ENCODE data around the gene RAPGEF5.

RAPGEF5 gene

GRCh38 chr7:22216832-22217475, 140.0 kb downstream of the RAPGEF5 start:
- Histone ChIP-seq H3K9ac (peak overlapping the region; percentile 22), H3K9me3 (ENCODE audit: control insufficient read depth, low read length) (no peaks in the 10 kb centered on the region), H3K4me2 (ENCODE audit: low read length) (peak overlapping the region; percentile 1), H3K27me3 (ENCODE audit: control insufficient read depth, insufficient read depth, low read length) (no peaks in the 10 kb centered on the region), H3K79me2 (peaks cover 66% of the 10 kb centered on the region), H3K36me3 (ENCODE audit: control insufficient read depth, insufficient read depth, low read length) (no peaks in the 10 kb centered on the region), H2AFZ (no peak overlapping the region), H3K4me3 (ENCODE audit: low read depth, low read length) (no peak overlapping the region), H3K27ac (peak overlapping the region; percentile 94), H3K4me1 (peaks cover 43% of the 10 kb centered on the region)
- TF ChIP-seq CTCF (IDR thresholded peaks at IDR 0.05): no peak

DNA sequence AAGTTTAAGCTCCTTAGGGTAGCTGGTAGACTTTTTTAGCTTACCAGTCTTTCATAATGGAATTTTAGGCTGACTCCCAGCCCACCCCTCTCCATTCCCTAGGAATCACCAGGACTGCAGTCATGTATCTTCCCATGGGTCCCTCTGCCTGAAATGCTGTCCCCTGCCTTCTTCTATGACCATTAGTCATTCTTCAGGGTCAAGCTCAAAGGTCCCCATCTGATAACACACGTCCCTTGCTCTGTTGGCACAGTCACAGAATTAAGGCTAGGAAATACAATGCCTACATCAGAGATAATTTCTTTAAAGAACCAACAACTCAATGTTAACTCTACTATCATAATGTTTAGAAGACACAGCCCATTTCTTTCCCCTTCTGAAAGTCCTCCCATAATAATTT, 140.6 kb downstream of the RAPGEF5 start:
- peak overlapping the region; percentile 1 for H3K4me2 ChIP-seq (ENCODE audit: low read length)
- no peaks in the 10 kb centered on the region for H3K9me3 ChIP-seq (ENCODE audit: control insufficient read depth, low read length)
- TF ChIP-seq CTCF (IDR thresholded peaks at IDR 0.05): no peak
- H2AFZ ChIP-seq: no peak overlapping the region
- no peaks in the 10 kb centered on the region for H3K27me3 ChIP-seq (ENCODE audit: control insufficient read depth, insufficient read depth, low read length)
- H3K9ac ChIP-seq: peak overlapping the region; percentile 22
- H3K79me2 ChIP-seq: peaks cover 67% of the 10 kb centered on the region
- H3K27ac ChIP-seq: peak overlapping the region; percentile 94
- H3K4me1 ChIP-seq: peaks cover 40% of the 10 kb centered on the region
- no peaks in the 10 kb centered on the region for H3K36me3 ChIP-seq (ENCODE audit: control insufficient read depth, insufficient read depth, low read length)
- H3K4me3 ChIP-seq (ENCODE audit: low read depth, low read length): no peak overlapping the region

GRCh38 chr7:22214000-22214399, 143.0 kb downstream of the RAPGEF5 start:
- Histone ChIP-seq H3K9me3 (ENCODE audit: control insufficient read depth, low read length) (no peaks in the 10 kb centered on the region), H3K9ac (peak overlapping the region; percentile 16), H3K27me3 (ENCODE audit: control insufficient read depth, insufficient read depth, low read length) (no peaks in the 10 kb centered on the region), H3K36me3 (ENCODE audit: control insufficient read depth, insufficient read depth, low read length) (no peaks in the 10 kb centered on the region), H3K4me3 (ENCODE audit: low read depth, low read length) (no peak overlapping the region), H3K4me2 (ENCODE audit: low read length) (peak overlapping the region; percentile 5), H2AFZ (no peak overlapping the region), H3K27ac (peak overlapping the region; percentile 94), H3K79me2 (peaks cover 84% of the 10 kb centered on the region), H3K4me1 (peaks cover 54% of the 10 kb centered on the region)
- no peak for TF ChIP-seq CTCF (IDR thresholded peaks at IDR 0.05)

DNA sequence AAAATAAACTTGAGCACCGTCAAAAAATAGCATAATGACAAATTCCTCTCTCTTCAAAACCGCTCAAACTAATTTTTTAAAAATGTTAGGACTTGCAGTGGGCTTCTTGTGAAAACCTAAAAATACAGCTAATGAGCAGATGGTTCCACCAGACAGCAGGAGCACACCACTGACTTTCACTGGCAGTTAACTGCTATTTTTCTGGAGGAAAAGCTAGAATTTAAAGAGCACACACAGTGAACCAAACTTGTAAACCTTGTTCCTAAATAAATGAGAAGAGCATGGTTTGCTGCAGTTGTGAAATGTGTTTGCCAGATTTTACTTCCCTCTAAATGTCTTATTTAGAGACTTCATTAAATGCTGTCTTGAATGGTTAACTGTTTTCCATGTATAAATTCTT, 143.9 kb downstream of the RAPGEF5 start:
- Histone ChIP-seq H3K4me2 (ENCODE audit: low read length) (no peak overlapping the region), H2AFZ (no peak overlapping the region), H3K27me3 (ENCODE audit: control insufficient read depth, insufficient read depth, low read length) (no peaks in the 10 kb centered on the region), H3K4me3 (ENCODE audit: low read depth, low read length) (no peak overlapping the region), H3K4me1 (peaks cover 63% of the 10 kb centered on the region), H3K79me2 (peaks cover 84% of the 10 kb centered on the region), H3K9ac (no peak overlapping the region), H3K36me3 (ENCODE audit: control insufficient read depth, insufficient read depth, low read length) (no peaks in the 10 kb centered on the region), H3K9me3 (ENCODE audit: control insufficient read depth, low read length) (no peaks in the 10 kb centered on the region), H3K27ac (peak overlapping the region; percentile 94)
- TF ChIP-seq CTCF (IDR thresholded peaks at IDR 0.05): no peak

GRCh38 chr7:22210967-22211366, 146.0 kb downstream of the RAPGEF5 start:
- H3K79me2 ChIP-seq: peaks cover 70% of the 10 kb centered on the region
- no peak overlapping the region for H3K4me2 ChIP-seq (ENCODE audit: low read length)
- no peaks in the 10 kb centered on the region for H3K36me3 ChIP-seq (ENCODE audit: control insufficient read depth, insufficient read depth, low read length)
- peak overlapping the region; percentile 94 for H3K27ac ChIP-seq
- no peaks in the 10 kb centered on the region for H3K27me3 ChIP-seq (ENCODE audit: control insufficient read depth, insufficient read depth, low read length)
- H3K4me1 ChIP-seq: peaks cover 63% of the 10 kb centered on the region
- H3K9me3 ChIP-seq (ENCODE audit: control insufficient read depth, low read length): no peaks in the 10 kb centered on the region
- no peak overlapping the region for H2AFZ ChIP-seq
- H3K9ac ChIP-seq: no peak overlapping the region
- no peak for TF ChIP-seq CTCF (IDR thresholded peaks at IDR 0.05)
- no peak overlapping the region for H3K4me3 ChIP-seq (ENCODE audit: low read depth, low read length)

All from parathyroid adenoma (tissue), 2 donors.